IPS-20b (cell line): Measurements from ENCODE around the gene MAGEB6B.
"Not testable (repeated sequence)": the region's sequence is repeated elsewhere in the genome, so short reads cannot be mapped to it uniquely, and the experiment has no call there.

Experiments used
- H3K27ac ChIP-seq: one replicate; pipeline ENCODE4 v1.5.1; 2013; ENCODE audit warnings: low read length
- H3K27me3 ChIP-seq: 2 replicates; pipeline ENCODE4 v1.6.1; 2013; ENCODE audit warnings: mild to moderate bottlenecking, low read length, inconsistent platforms; ENCODE audit not compliant: insufficient read depth
- H3K36me3 ChIP-seq: 2 replicates; pipeline ENCODE4 v1.6.1; 2013; ENCODE audit warnings: low read depth, mild to moderate bottlenecking, inconsistent platforms, low read length, moderate library complexity; ENCODE audit not compliant: insufficient read depth
- H3K4me1 ChIP-seq: 2 replicates; pipeline ENCODE4 v1.6.1; 2013; ENCODE audit warnings: mild to moderate bottlenecking, control low read depth, inconsistent platforms, low read length, moderate library complexity; ENCODE audit not compliant: insufficient read depth
- H3K4me3 ChIP-seq: 2 replicates; pipeline ENCODE4 v1.5.1; 2013; ENCODE audit warnings: mild to moderate bottlenecking, low read length, inconsistent platforms
- H3K9ac ChIP-seq: 2 replicates; pipeline ENCODE4 v1.6.1; 2013; ENCODE audit warnings: low read depth, mild to moderate bottlenecking, inconsistent platforms, low read length, moderate library complexity
- H3K9me3 ChIP-seq: 2 replicates; pipeline ENCODE4 v1.6.1; 2013; ENCODE audit warnings: mild to moderate bottlenecking, low read depth, low read length, inconsistent platforms; ENCODE audit not compliant: insufficient read depth

MAGEB6B gene

GRCh38 chrX:26160301-26160700 lies at the start of gene MAGEB6B:
Gene MAGEB6B (plus strand): TSS chrX:26160601. CDS start chrX:26160601, 0 bp downstream.
- Histone ChIP-seq H3K4me3 (no peak within 1 kb of the TSS), H3K27ac (no peak within 1 kb of the TSS), H3K27me3 (no peaks in the 10 kb centered on the region), H3K36me3 (no peaks in the 10 kb centered on the region), H3K4me1 (no peaks in the 10 kb centered on the region), H3K9ac (no peak within 1 kb of the TSS), H3K9me3 (no peaks in the 10 kb centered on the region)

GRCh38 chrX:26138274-26138673 lies 22.1 kb upstream of the MAGEB6B start, which contains the start of gene MAGEB18:
Gene MAGEB18 (plus strand): TSS chrX:26138343. CDS start chrX:26138986, 643 bp downstream.
- Histone ChIP-seq H3K27ac (no peak within 1 kb of the TSS), H3K9ac (no peak within 1 kb of the TSS), H3K9me3 (no peaks in the 10 kb centered on the region), H3K36me3 (no peaks in the 10 kb centered on the region), H3K4me3 (no peak within 1 kb of the TSS), H3K4me1 (no peaks in the 10 kb centered on the region), H3K27me3 (no peaks in the 10 kb centered on the region)

- no peaks in the 10 kb centered on the region for H3K9me3 ChIP-seq
- no peak overlapping the region for H3K27ac ChIP-seq
- H3K27me3 ChIP-seq, result no peaks in the 10 kb centered on the region
- H3K4me3 ChIP-seq, result no peak overlapping the region
- H3K9ac ChIP-seq, result no peak overlapping the region
- no peaks in the 10 kb centered on the region for H3K36me3 ChIP-seq
- H3K4me1 ChIP-seq, result no peaks in the 10 kb centered on the region
Observed at GRCh38 chrX:26146024-26146423, 14.4 kb upstream of the MAGEB6B start.

- no peak within 1 kb of the TSS for H3K4me3 ChIP-seq
- no peak within 1 kb of the TSS for H3K9ac ChIP-seq
- H3K27ac ChIP-seq, result no peak within 1 kb of the TSS
- no peaks in the 10 kb centered on the region for H3K4me1 ChIP-seq
- no peaks in the 10 kb centered on the region for H3K9me3 ChIP-seq
- no peaks in the 10 kb centered on the region for H3K27me3 ChIP-seq
- no peaks in the 10 kb centered on the region for H3K36me3 ChIP-seq
Observed at GRCh38 chrX:26192204-26192603, 31.8 kb downstream of the MAGEB6B start, which contains the start of gene MAGEB6. Gene MAGEB6 (plus strand): TSS chrX:26192440. CDS start chrX:26193847, 1,407 bp downstream.

- Histone ChIP-seq H3K9ac (no peak overlapping the region), H3K27ac (no peak overlapping the region), H3K9me3 (no peaks in the 10 kb centered on the region), H3K36me3 (no peaks in the 10 kb centered on the region), H3K4me1 (no peaks in the 10 kb centered on the region), H3K4me3 (no peak overlapping the region), H3K27me3 (no peaks in the 10 kb centered on the region)
Observed at GRCh38 chrX:26203561-26203960, 43.2 kb downstream of the MAGEB6B start.

GRCh38 chrX:26204717-26205116 lies 44.3 kb downstream of the MAGEB6B start:
- H3K9me3 ChIP-seq, H3K27ac ChIP-seq, H3K36me3 ChIP-seq, H3K9ac ChIP-seq, H3K27me3 ChIP-seq, H3K4me3 ChIP-seq, H3K4me1 ChIP-seq: not testable (repeated sequence)

GRCh38 chrX:26208012-26208411 lies 47.6 kb downstream of the MAGEB6B start:
- no peaks in the 10 kb centered on the region for H3K4me1 ChIP-seq
- H3K4me3 ChIP-seq, result no peak overlapping the region
- H3K27ac ChIP-seq, result no peak overlapping the region
- H3K36me3 ChIP-seq, result no peaks in the 10 kb centered on the region
- H3K9me3 ChIP-seq, result no peaks in the 10 kb centered on the region
- no peaks in the 10 kb centered on the region for H3K27me3 ChIP-seq
- H3K9ac ChIP-seq, result no peak overlapping the region
